ENCODE measurements around the gene NIN.

DNA sequence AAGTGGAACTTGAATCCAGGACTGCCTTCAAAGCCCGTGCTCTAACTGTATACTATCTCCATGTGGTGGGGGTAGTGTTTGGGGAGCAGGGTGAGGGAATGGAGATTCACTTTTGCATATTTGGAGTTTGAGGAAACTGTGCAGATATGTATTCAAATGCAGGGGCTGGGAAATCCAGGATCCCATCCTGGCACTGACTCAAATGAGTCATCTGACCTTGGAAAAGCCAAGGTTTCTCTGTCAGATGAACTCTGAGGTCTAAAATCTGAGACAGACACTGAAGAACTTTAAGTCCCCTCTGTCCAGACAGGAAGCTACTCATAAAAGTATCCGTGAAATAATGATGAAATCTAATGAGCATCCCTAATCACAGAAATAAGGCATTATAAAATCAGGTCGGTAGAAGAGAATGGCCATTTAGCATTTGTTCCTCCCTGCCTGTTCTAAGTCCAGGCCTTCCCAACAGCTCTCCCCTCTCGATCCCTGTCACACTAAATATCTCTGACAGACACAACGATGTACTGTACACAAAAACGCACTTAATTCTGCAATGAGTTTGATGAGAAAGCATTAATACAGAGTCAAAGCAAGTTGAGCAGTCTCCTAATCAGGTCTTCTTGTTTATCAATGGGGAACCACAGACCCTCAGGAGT, 14.4 kb downstream of the NIN start:
- no peak for TF ChIP-seq TAF1 (IDR thresholded peaks at IDR 0.05; ENCODE audit: borderline replicate concordance, insufficient read depth, low read length)
- no peak for TF ChIP-seq SIN3A (IDR thresholded peaks at IDR 0.05; ENCODE audit: borderline replicate concordance, insufficient read depth, low read length)

Data from PFSK-1 (cell line).